Stimulated activated CD4-positive, alpha-beta T cell treated with anti-CD3 and anti-CD28 coated beads, TNF-alpha, amount 100 ng/mL, for 24 hours (primary cell): ENCODE data around the gene CARHSP1.
"Not testable (repeated sequence)": the region's sequence is repeated elsewhere in the genome, so short reads cannot be mapped to it uniquely, and the experiment has no call there.

ENCODE experiments used
- DNase-seq, 3 experiments: peaks; one replicate each; pipeline ENCODE4 v3.0.0-alpha.2; 2020; ENCODE audit warnings: low read depth in 3 of 3

The CARHSP1 gene

DNA sequence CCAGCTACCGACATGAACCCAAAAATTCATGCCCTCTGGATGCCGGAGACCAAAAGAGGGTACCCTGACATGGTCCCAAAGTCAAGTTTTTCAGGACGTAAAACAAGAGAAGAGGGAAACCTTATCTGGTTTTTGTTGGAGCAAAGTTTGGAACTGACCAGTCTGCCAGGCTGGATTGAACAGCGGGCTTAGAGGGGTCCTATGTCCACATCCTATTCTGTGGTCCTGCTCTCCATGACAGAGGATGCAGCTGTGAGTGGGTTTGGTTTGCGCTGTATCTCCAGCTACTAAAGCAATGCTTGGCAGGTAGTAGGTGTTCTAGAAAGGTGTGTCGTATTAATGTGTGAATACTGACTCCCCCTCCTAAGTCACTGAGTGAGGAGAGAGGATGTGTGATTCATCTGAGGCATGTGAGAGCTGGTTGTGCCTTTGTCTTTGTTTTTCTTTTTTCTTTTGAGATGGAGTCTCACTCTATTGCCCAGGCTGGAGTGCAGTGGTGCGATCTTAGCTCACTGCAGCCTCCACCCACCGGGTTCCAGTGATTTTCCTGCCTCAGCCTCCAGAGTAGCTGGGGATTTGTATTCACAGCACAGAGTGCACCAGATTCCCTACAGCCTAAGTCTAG lies 40.2 kb downstream of the CARHSP1 start:
- no peak for DNase-seq

DNA sequence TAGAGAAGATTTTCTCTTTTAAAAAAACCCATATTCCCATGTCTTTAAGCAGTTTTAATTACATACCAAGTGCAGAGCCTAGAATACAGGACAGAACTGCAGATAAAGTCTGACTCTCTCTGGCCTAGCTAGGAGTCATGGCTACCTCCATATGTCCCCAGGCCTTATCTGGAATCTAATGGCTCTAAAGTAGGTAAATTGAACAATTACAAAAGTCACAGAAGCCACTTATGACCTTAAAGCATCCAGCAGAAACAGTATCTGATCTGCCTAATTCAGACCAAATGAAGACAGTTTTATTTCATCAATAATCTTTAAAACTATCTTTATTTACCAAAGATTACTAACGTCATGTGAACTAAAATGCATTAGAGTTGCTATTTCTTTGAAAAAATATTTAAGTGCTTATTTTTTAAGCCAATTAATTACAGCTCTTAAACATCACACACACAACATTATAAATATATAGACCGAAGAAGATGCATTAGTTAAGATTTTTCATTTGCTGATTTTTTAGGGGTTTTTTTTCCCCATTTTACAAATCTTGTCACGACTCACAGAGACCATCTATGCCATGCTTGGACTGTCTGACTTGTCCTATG lies 42.4 kb downstream of the CARHSP1 start:
- DNase-seq, result no peak

DNA sequence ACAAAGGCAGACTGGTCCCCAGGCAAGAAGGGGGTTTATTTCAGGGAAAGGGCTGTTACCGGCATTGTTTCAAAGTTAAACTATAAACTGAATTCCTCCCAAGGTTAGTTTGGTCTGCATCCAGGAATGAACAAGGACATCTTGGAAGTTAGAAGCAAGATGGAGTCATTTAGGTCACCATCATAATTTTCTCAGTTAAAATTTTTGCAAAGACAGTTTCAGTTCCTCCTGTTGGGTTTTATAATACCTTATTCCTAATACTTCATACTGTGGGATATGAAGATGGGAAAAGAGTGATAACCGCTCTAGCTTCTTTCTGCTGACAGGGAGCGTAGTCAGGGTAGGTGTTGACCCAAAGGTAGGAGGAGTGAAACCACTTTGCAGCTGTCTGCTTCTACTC lies 46.4 kb downstream of the CARHSP1 start:
- DNase-seq, result no peak

DNA sequence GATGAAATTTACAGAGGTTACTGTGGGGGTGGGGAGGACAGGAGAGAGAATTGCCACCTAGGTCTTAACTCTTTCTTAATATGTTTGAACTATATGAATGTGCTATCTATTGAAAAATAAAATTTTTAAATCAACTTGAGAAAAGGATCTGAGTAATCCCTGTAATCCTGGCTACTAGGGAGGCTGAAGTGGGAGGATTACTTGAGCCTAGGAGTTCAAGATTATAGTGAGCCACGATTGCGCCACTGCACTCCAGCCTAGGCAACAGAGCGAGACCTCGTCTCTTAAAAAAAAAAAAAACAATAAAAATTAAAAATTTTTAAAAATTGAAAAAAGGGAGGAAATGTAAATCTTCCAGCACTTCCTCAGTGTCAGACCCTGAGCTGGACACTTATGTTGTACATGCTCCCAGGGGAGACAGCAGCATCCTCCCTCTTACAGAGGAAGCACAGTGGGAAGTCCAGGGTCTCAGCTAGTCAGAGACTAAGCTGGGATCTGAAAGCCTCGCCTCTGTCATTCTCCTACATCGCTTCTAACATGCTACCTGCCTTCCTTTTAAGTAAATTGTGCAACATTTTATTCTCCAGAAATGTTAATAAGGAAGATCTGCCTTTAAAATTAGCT lies 49.3 kb downstream of the CARHSP1 start:
- DNase-seq, result no peak

DNA sequence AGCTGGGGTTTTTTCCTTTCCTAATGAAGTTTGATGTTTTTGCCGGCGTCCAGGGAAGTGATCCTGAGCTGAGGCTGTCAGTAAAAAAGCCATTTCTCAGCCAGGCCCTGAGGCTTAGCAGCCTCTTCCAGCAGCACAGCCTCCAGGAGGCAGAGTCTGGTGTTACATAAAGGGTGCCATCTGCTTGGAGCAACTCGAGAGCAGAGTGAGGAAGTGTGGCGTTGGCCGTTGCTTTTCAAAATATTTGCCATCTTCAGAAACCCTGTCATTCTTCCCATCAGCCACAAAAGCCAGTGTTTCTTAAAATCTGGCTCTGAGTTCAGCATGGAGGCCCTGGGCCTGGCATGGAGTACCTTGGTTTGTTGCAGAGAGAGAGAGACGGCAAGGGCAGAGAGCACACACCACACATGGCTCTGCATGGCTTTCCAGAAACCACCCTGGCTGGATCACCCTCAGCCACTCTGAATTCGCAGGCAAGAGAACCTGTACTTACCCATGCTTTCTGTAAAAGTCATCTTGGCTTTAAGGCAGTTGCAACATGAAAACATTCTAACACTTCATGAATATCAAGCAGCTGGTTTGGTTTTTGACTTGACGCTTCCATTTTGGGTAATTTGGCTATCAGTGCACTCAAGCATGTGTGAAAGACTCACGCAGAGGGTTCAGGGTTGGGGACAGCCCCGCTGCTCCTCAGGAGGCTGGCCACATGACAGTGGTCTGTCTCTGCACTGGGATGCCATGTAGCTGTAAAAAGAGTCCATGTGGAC lies 50.1 kb downstream of the CARHSP1 start:
- no peak for DNase-seq

DNA sequence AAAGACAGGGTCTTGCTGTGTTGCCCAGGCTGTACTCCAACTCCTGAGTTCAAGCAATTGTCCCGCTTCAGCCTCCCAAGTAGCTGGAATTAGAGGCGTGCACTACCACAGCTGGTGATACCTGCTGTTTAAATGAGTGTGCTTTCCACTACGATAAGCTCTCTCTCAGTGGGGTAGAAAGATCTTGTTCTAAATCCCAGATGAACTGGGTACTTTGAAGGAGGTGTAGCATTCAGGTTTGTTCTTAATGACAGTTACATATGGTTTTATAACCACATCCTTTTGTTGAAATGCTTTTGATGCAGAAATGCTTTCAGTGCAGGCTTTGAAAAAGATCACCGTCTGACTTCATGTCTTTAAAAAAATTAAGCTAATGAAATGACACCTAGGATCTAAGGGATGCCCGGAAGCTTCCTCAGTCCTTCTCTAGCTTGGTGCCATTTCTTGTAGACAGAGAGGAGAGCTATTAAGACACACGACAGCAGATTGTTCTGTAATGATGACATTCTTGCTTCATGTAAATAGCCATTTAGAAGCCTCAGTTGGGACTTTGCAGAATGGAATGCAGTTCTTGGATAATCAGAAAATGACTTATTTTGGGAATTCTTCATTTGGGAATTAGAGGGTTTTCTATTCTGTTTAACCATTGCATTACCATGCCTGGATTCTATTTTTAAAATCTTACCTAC lies 51.7 kb downstream of the CARHSP1 start:
- no peak for DNase-seq

DNA sequence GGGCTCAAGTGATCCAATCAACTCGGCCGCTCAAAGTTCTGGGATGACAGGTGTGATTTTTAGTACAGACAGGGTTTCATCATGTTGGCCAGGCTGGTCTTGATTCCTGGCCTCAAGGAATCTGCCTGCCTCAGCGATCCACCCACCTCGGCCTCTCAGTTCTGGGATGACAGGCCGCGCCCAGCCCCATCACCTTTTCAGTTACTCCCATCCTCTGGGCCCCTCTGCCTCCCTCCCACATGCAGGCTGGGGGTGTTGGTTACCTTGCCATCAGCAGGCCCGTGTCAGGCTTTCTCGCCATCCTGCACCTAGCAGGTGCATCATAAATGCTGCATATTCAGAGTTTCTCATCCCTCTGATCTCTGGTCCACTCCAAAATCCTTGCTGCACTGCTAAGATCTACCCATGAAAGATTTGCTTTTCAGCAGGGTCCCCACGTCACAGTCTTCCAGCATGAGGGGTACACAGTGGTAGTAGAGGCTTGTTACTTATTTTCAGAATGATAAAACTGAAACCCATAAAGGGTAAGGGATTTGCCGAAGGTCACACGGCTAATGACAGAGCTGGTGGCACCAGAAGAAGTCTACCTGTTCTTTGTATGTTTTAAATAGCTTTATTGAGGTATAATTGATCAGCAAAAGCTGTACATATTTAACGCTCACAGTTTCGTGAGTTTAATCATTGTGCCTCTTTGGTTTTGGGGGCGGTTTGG lies 54.6 kb downstream of the CARHSP1 start:
- DNase-seq, result no peak

DNA sequence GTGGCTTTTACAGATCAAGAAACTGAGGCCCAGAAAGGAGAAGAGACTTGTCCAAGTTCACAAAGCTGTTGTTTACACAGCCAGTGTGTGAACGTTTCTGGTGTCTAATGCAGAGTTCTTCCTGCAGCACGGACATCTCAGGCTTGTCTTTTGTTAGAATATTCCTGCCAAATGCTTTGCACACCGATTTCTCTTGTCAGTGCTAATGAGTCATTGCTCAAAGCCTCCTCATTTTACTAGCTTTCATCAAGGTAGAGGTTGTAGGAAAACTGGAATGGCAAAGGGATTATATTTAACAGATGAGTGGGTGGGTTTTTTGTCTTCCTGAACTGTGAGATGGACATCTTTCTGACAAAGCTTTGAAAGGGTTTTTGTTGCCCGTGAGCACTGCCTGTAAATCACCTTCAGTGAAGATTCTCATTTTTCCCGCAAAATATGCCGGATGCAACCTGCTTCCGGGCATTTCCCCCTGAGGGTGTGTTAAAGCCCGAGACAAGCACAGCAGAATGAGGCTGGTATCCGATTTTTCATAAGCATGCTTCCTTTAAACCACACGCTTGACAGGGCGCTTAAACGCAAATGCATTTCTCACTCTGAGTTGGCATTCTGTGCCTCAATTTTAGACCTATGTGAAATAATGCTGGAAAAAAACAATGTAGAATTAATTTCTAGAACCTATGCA lies 56.5 kb downstream of the CARHSP1 start:
- DNase-seq, result no peak

DNA sequence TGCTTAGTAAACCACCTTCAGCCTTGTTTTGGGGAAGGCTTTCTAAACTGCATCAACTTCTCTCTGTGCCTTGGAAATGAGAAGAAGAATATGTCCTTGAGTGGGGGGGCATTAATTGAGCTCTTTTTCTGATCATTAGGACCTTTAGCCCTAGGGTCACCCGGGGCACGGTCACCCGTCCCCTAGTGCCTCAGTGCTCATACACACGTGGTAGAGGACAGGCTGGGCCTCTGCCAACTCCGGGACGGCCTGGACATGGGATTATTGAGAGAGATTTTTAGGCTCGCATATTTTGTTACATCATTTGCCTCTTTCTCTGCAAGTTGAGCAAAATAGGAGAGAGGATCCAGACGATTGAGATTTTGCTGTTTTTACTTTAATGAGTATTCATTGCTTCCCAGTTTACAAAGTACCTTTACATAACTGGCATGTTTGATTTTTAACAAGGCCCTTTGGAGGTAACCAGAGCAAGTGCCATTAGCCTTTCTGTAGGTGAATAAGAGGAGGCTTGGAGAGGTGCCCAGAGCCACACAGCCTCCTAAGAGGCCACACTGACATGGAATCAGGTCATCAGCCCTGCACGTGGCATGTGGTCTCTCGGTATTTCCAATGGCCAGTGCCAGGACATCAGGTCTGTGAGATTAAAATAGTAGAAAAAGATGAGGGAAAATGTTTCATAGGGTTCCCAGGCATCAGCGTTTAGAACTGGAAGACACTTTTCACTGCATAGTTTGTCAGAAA lies 60.0 kb downstream of the CARHSP1 start:
- no peak for DNase-seq

DNA sequence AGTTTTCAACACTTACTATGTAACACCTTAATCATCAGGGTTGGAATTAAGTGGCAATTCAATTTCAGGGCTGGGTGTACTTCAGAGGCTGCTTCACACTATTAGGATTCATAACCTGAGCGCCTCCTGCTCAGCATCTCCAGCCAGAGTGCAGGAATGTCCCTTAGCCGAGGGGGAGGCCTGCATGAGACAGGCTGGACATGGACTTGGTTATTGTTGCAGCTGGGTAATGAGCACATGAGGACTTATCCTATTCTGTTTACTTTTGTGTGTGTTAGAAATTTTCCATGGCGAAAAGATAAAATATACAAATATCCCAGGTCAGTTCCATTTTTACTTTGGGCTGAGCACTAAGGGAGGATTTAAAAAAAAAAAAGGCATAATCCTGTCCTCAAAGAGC lies 60.8 kb downstream of the CARHSP1 start:
- DNase-seq, result no peak

DNA sequence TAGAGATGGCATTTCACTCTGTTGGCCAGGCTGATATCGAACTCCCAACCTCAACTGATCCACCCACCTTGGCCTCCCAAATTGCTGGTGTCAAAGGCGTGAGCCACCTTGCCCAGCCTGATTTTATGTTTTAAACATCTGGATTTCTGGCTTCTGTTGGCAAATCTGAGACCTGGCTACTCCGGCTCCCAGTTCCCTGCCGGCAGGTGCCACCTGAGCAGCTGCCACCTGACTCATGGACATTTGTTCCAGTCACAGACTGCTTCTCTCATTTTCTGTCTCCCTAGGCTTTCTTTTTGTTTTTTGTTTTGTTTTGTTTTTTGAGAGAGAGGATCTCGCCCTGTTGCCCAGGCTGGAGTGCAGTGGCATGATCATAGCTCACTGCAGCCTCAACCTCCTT lies 61.6 kb downstream of the CARHSP1 start:
- no peak for DNase-seq

DNA sequence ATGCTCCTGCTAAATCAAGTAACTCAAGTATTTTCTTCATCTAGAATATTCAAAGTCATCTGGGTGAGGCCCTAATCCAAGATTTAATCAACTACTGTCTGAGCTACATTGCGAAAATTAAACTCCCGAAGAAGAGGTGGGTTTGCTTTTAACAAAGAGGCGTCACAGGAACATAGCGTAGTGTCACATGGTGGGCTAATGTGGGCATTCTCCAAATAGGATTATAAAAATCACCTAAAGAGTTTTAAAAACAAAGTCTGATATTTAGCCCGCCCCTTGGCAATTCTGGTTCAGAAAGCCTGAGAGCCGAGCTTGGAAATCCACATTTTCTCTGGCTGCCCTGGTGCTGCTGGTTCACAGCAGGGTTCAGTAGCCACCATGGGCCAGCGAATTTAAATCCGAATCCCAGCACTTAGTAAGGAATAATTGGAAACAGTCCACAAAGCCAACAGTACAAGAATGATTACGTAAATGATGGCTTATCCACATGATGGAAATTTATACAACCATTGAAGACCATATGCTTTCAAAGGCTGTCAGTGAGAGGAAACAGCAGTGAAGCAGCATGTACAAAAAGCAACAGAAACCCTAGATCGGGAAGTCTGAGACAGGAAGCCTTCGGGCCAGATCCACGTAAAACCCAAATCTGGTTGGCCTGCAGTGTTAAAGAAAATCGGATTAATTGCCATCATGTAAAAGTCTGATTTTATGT lies 62.4 kb downstream of the CARHSP1 start:
- DNase-seq, result no peak

DNA sequence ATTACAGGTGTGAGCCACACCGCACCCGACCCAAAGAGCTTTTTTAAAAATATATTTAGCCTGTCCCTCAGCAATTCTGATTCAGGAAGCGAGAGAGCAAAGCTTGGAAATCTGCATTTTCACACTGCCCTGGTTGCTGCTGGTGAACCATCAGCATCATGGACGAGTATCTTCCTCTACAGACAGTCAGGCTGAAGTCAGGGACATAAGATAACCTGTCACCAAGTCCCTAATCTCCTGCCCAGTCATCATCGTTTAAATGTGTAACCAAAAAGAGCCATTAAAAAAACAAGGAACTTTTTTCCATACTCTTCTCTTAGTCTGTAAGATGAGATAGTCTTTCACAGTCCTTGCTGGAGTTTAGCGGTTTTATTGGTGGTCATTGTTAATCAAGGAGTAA lies 64.5 kb downstream of the CARHSP1 start:
- DNase-seq, result no peak

DNA sequence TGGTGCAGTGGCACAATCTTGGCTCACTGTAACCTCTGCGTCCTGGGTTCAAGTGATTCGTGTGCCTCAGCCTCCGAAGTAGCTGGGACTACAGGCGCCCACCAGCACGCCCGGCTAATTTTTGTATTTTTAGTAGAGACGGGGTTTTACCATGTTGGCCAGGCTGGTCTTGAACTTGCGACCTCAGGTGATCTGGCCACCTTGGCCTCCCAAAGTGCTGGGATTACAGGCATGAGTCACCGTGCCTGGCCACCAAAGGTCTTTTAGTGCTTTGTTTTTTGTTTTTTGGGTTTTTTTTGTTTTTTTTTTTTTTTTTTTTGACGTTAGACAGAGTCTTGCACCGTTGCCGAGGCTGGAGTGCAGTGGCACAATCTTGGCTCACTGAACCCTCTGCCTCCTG lies 65.1 kb downstream of the CARHSP1 start:
- DNase-seq, result not testable (repeated sequence)
